GM21529 (cell line): Measurements from ENCODE around the gene MS4A18.

Source experiments
- ATAC-seq: cut with Tn5 transposase; IDR thresholded peaks from one replicate; pipeline ENCODE4 v1.9.1; 2021; ENCODE audit not compliant: unreplicated experiment

MS4A18 gene

DNA sequence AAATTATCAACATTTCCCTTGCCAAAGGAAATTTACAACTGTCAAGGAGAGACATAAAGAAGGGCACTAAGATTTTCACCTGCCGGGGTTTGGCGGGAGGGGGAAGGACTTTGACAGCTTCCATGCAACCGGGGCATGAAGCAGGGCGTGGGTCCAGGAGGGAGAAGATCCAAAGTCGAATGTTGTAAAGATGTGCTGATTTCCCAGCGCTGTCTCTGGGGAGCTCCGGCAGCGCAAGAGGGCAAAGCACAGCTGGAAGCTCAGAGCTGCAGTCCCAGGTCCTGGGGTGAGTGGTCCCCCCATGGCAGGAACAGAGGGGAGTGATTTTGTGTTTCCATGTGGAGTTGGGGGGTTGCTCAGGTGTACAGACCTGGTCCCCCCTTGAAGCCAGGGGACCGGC lies 60.6 kb downstream of the MS4A18 start, which contains the start of gene MS4A10:
Gene MS4A10, plus strand, starts transcription at position 198 of the 400 bp plus-strand sequence. CDS start 5,003 bp downstream, outside the sequence.
- ATAC-seq, result no peak

DNA sequence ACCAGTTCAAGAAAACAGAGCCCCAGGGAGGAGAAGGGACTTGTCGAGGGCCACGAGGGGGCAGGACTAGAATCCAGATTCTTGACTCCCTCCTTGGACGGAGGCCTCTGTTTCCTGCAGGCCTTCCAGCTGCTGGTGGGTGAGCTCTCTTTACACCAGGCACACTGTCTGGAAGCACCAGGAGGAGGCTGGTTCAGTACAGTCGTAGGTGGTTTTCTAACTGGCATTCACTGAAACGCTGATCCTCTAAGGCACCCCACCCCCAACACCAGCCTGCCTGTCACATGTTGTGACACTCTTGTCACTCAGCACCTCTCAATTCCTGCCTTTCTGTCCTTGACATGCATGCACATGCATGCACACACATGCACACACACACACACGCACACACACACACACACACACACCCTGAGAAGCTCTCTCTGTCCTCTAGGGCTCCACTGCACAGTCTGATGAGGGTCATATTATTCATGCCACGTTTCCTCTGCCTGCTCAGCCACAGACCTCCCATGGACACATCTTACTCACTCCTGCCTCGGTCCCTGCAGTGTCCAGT lies 61.4 kb downstream of the MS4A18 start:
- no peak for ATAC-seq

DNA sequence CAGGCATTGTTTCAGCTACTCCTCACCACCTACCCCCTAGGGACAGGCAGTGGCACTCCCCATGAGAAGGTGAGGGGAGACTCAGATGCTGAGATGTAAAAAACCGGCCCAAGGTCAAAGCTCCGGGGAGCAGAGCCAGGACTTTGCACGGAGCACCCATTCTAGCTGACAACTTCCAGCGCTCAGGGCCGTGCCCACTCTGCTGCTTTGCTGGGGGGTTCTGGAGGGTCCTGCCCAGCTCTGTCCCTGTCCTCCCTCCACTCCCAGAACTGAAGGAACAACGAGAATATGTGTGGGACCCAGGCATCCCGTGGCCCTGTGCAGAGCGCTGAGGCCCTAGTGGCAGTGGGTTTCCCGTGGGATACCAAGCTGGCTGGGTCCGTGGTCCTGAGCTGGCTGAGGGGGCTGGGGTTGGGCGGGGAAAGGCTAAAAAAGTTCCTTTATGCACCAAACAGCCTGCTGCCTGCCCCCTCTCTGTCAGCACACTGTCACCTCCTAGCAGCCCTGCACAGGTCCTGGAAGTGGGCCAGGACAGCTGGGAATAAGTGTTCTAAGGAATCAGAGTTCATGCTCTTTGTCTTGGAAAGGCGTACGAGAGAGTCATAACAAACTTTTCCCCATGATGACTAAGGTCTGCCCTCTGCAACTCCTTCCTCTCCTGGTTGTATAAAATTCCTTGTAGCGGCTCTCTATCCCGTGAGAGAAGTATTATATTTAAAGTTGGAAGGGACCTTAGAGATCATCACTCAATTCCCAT lies 62.5 kb downstream of the MS4A18 start:
- ATAC-seq, result no peak

DNA sequence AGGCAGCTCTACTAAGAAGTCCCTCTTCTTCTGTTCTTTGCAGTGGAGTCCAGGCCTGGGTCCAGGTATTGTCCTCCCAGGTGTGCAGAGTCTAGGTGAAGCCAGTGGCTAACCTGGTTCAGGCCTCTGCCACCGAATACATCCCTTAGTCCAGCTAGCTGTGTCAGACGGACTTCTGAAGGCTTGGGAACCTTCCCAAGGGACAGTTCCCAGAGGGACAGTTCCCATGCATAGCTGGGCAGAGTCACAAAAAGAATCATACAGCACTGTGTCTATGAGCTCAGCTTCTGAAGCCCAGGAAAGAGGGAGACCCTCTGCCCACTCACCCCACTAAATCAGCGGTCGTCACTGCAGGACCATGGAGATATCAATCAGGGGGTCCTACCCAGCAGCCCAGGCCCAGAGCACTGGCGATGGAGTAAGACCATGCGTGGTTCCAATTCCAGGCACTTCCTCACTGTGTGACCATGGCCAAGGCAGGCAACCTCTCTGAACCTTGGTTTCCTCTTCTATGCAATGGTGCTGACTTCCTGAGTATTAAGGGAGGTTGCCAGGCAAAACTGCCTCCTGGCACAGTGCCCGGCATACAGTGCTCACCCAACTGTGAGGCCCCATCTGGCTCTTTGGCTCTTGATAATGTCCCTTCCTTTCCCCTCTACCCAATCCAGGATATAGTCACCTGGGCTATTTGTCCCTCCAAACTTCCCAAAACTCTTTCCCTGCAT lies 64.0 kb downstream of the MS4A18 start:
- ATAC-seq, result no peak

DNA sequence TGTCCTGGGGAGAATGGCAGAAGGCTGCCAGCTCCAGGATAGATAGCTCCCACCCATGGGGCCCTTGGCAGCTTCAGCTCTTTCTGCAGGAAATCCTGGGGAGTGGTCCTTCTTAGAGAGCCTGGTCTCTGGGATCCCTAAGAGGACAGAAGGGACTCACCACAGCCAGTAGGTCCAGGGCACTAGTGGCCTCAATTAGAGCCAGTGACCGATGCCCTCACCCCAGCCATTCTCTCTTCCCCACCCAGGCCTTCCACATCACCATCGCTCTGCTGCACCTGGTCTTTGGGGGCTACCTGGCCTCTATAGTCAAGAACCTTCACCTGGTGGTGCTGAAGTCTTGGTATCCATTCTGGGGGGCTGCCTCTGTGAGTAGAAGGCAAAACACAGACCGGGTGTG lies 66.2 kb downstream of the MS4A18 start:
- no peak for ATAC-seq

DNA sequence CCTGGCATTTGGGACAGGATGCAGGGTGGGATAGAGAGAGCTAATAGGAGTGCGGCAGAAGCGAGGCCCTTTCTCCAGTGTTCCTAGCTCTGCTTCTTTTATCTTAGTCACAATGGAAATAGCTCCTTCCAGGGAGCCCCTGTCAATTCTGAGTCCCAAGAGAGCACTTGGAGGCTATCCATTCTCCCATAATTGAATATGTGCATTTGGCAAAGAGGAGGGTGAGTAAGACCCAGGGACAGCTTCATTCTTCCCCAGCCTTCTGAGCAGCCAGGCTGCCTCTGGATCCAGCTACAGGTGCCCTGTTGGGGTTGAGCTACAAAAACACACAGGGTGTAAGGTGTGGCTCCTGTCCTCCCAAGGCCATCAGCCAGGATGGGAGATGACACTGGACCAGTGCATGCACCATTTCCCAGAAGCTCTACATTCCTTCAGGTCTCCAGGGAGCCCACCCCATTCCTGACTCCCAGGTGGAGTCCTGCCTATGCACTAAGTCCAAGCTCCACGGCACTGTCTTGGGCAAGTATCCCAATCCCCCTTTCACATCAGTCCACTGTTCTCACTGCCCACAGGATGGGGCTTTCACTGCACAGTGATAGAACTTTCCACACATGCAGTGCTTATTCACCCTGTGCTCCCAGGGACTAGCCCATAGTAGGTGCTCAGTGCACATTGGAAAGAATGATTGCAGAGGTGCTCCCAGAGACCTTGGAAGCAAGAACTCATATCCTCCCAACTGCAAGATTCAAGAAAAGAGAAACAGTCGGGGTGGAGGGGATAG lies 66.8 kb downstream of the MS4A18 start:
- ATAC-seq, result no peak

DNA sequence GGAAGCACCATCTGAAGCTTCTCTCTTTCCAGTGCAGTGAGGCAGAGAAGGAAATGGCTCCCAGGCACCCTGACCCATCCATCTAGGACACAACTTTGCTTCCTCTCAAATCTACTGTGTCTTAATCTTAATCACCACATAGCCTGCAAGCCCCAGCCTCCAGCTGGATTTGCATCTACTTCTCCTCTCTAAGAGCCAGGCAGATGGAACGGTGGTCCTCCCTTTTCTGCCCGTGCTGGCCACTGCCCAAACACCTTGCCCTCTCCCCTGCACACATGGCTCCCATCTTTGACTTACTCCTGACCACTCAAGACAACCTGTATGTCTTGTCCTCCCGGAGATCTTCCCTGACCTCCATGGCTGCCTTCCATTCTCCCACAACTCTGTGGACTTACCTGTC lies 68.0 kb downstream of the MS4A18 start:
- no peak for ATAC-seq
